HepG2 (cell line): ENCODE results near the gene AHCY. TPM values are rescaled to one million over a fixed set of nuclear protein-coding genes. Genes with fewer than 3 reads are reported as not detected.
A peak's percentile ranks its signal among the peaks of the same experiment; 100 is the strongest.

Source experiments
- ARHGAP35 ChIP-seq: sonication (generic); formaldehyde crosslinking; IDR thresholded peaks from 2 replicates; pipeline ENCODE4 v1.9.0; 2022; ENCODE audit warnings: mild to moderate bottlenecking, inconsistent platforms, moderate library complexity, missing genetic modification reagents, borderline replicate concordance
- ELF3 ChIP-seq: IDR thresholded peaks from 2 replicates; pipeline ENCODE4 v1.6.1; 2016; ENCODE audit warnings: missing genetic modification reagents, missing compliant biosample characterization
- EP300 ChIP-seq, 3 experiments: sonication (generic) in 1 of 3; formaldehyde crosslinking in 1 of 3; IDR thresholded peaks; 2 replicates each; pipeline versions ENCODE4 v1.5.1 to v1.6.1; 2011 to 2020; ENCODE audit warnings: low read depth in 2 of 3, low read length in 2 of 3, borderline replicate concordance in 1 of 3, improper control_type of control experiment in 1 of 3, mild to moderate bottlenecking in 1 of 3, missing genetic modification reagents in 1 of 3, moderate library complexity in 1 of 3
- FOXA3 ChIP-seq: IDR thresholded peaks from 2 replicates; pipeline ENCODE4 v1.6.1; 2016; ENCODE audit warnings: missing genetic modification reagents, missing compliant biosample characterization
- GPN1 ChIP-seq: sonication (generic); formaldehyde crosslinking; IDR thresholded peaks from 2 replicates; pipeline ENCODE4 v1.5.1; 2020; ENCODE audit warnings: missing genetic modification reagents, borderline replicate concordance
- MIER3 ChIP-seq: IDR thresholded peaks from 2 replicates; pipeline ENCODE4 v1.6.1; 2016; ENCODE audit warnings: missing compliant biosample characterization, borderline replicate concordance
- MTA1 ChIP-seq: sonication (generic); formaldehyde crosslinking; IDR thresholded peaks from 2 replicates; pipeline ENCODE4 v1.4.0; 2020; ENCODE audit warnings: missing genetic modification reagents, mild to moderate bottlenecking, borderline replicate concordance
- MXI1 ChIP-seq: IDR thresholded peaks from 3 replicates; pipeline ENCODE4 v1.6.1; 2012; ENCODE audit warnings: low read depth, low read length, inconsistent platforms, borderline replicate concordance
- NFIC ChIP-seq: IDR thresholded peaks from 2 replicates; pipeline ENCODE4 v1.6.1; 2012; ENCODE audit warnings: mild to moderate bottlenecking, low read length, inconsistent platforms
- NKX3-1 ChIP-seq: sonication (generic); formaldehyde crosslinking; IDR thresholded peaks from 2 replicates; pipeline ENCODE4 v1.5.0; 2020; ENCODE audit warnings: missing genetic modification reagents
- PLRG1 ChIP-seq: fragments of 450-650 bp; conservative IDR thresholded peaks from 2 replicates; pipeline ENCODE4 v1.6.1; 2016
- RFX1 ChIP-seq: fragments of 450-650 bp; IDR thresholded peaks from 2 replicates; pipeline ENCODE4 v1.6.1; 2017
- RORA ChIP-seq: sonication (generic); formaldehyde crosslinking; IDR thresholded peaks from 2 replicates; pipeline ENCODE4 v1.5.0; 2020; ENCODE audit warnings: mild to moderate bottlenecking, missing genetic modification reagents, moderate library complexity
- ZBTB7A ChIP-seq: sonication (generic); formaldehyde crosslinking; IDR thresholded peaks from 2 replicates; pipeline ENCODE4 v1.8.0; 2022; ENCODE audit warnings: mild to moderate bottlenecking, missing genetic modification reagents
- ZC3H13 ChIP-seq: sonication (generic); formaldehyde crosslinking; IDR thresholded peaks from 2 replicates; pipeline ENCODE4 v1.8.1; 2023; ENCODE audit warnings: mild to moderate bottlenecking, missing genetic modification reagents, moderate library complexity
- ZFY ChIP-seq: sonication (generic); formaldehyde crosslinking; IDR thresholded peaks from 2 replicates; pipeline ENCODE4 v1.4.0; 2020; ENCODE audit warnings: missing genetic modification reagents
- ZNF343 ChIP-seq: sonication (generic); formaldehyde crosslinking; IDR thresholded peaks from 2 replicates; pipeline ENCODE4 v1.4.0; 2020; ENCODE audit warnings: mild to moderate bottlenecking, missing genetic modification reagents
- ZNF496 ChIP-seq: sonication (generic); formaldehyde crosslinking; IDR thresholded peaks from 2 replicates; pipeline ENCODE4 v1.8.1; 2023; ENCODE audit warnings: mild to moderate bottlenecking, moderate library complexity, missing genetic modification reagents; ENCODE audit not compliant: insufficient replicate concordance
- ZNF775 ChIP-seq: sonication (generic); formaldehyde crosslinking; IDR thresholded peaks from 2 replicates; pipeline ENCODE4 v1.4.0; 2020; ENCODE audit warnings: missing genetic modification reagents, mild to moderate bottlenecking, moderate library complexity, borderline replicate concordance
- ZSCAN12 ChIP-seq: sonication (generic); formaldehyde crosslinking; IDR thresholded peaks from 2 replicates; pipeline ENCODE4 v1.9.0; 2021; ENCODE audit warnings: mild to moderate bottlenecking, missing genetic modification reagents
- polyA plus RNA-seq, 8 experiments: library from polyadenylated mRNA; depleted of rRNA in 3 of 8; stranded (reverse) in 7 of 8; unstranded in 1 of 8; fragments of >200 nt; fragmentation: Illumina TruSeq in 4 of 8; extraction: Trizol in 4 of 8; gene quantifications; 2 replicates each; pipeline versions ENCODE4 v1.2.1 to v1.2.3, GENCODE V29; 2011 to 2016; ENCODE audit warnings: low read depth in 4 of 8, missing spikeins in 1 of 8, mixed read lengths in 1 of 8; ENCODE audit not compliant: insufficient read depth in 1 of 8
- total RNA-seq, 5 experiments: library from RNA; depleted of rRNA; stranded (reverse); fragments of >200 nt; fragmentation: Illumina TruSeq; extraction: Trizol; gene quantifications; 2 replicates each; pipeline ENCODE4 v1.2.3, GENCODE V29; 2016; ENCODE audit warnings: low read depth in 1 of 5
- TF ChIP-seq, protein P1 (sequence below): sonication (generic); formaldehyde crosslinking; IDR thresholded peaks from 2 replicates; pipeline ENCODE4 v1.5.1; 2020; ENCODE audit warnings: missing genetic modification reagents, mild to moderate bottlenecking, borderline replicate concordance
- TF ChIP-seq, protein P2 (sequence below): IDR thresholded peaks from 2 replicates; pipeline ENCODE4 v1.6.1; 2016; ENCODE audit warnings: missing compliant biosample characterization, missing genetic modification reagents, borderline replicate concordance
- TF ChIP-seq, protein P3 (sequence below): sonication (generic); formaldehyde crosslinking; IDR thresholded peaks from 2 replicates; pipeline ENCODE4 v1.5.0; 2020; ENCODE audit warnings: mild to moderate bottlenecking, low read depth, missing genetic modification reagents, borderline replicate concordance
- TF ChIP-seq, protein P4 (sequence below): sonication (generic); formaldehyde crosslinking; IDR thresholded peaks from 2 replicates; pipeline ENCODE4 v1.4.0; 2020; ENCODE audit warnings: missing genetic modification reagents
- TF ChIP-seq, protein P5 (sequence below): sonication (generic); formaldehyde crosslinking; IDR thresholded peaks from 2 replicates; pipeline ENCODE4 v1.5.0; 2020; ENCODE audit warnings: missing genetic modification reagents, mild to moderate bottlenecking, borderline replicate concordance

Gene AHCY
- total and polyA plus RNA-seq, 2 of the 13 experiments (the other 11 are each of a cell fraction or from before 2014, with no cell fraction given) = 407 to 419 TPM

DNA sequence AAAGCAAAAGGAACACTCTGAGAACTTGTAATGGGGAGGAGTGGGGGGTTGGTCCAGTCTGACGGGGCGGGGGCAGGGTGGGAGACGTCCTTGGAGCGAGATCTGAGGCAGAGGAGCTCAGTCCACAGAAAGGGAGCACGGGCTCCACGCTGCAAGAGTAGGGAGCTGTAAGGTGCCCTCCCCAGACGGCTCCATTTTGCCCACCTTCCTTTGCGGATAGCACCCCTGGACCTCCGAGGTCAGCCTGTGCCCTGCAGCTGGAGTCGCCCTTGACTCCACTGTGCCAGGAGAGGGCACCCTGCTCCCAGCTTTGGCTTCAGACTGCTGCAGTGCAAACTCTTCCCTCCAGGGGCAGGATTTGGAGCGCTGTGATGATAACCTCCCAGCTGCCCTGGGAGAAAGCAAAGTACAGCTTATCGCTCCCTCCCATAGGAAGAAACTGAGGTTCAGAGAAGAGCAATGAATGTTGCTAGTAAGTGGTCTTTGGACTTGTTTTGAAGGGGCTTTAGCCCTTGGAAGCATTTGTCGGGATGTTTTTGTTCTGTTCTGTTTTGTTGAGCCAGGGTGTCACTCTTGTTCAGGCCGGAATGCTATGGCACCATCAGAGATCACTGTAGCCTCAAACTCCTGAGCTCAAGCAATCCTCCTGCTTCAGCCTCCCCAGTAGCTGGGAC is 9.5 kb upstream of the AHCY start (continued):
- TF ChIP-seq PLRG1 (no peak), ZBTB7A (CRISPR knock-in tag) (no peak; the same call in none of the 2 replicates), MIER3 (peak; percentile 82; the same call in 1 of the 2 replicates), RFX1 (no peak), ARHGAP35 (CRISPR knock-in tag) (no peak; the same call in 1 of the 2 replicates), MTA1 (CRISPR knock-in tag) (peak; percentile 80; the same call in 1 of the 2 replicates), ZFY (CRISPR knock-in tag) (peak; percentile 26; the same call in 1 of the 2 replicates), EP300 (IDR thresholded peaks at IDR 0.05; ENCODE audit: low read depth in 2 of 2, low read length in 2 of 2) (peak in 1 of 2 experiments; percentile 33; a peak in 2 of 4 replicates), EP300 (CRISPR knock-in tag; IDR thresholded peaks at IDR 0.05; ENCODE audit: borderline replicate concordance) (peak; percentile 52; the same call in 1 of the 2 replicates), ELF3 (CRISPR knock-in tag) (peak; percentile 90), GPN1 (CRISPR knock-in tag) (peak; percentile 42; the same call in 1 of the 2 replicates), MXI1 (peak; percentile 78; the same call in 1 of the 3 replicates), ZNF496 (no peak), ZNF343 (CRISPR knock-in tag) (peak; percentile 73), ZSCAN12 (no peak), ZNF775 (peak; percentile 77; the same call in 1 of the 2 replicates), NKX3-1 (no peak), NFIC (no peak), ZC3H13 (CRISPR knock-in tag) (no peak; the same call in 1 of the 2 replicates), FOXA3 (CRISPR knock-in tag) (peak; percentile 83), RORA (CRISPR knock-in tag) (no peak)
- TF ChIP-seq, protein P1, sequence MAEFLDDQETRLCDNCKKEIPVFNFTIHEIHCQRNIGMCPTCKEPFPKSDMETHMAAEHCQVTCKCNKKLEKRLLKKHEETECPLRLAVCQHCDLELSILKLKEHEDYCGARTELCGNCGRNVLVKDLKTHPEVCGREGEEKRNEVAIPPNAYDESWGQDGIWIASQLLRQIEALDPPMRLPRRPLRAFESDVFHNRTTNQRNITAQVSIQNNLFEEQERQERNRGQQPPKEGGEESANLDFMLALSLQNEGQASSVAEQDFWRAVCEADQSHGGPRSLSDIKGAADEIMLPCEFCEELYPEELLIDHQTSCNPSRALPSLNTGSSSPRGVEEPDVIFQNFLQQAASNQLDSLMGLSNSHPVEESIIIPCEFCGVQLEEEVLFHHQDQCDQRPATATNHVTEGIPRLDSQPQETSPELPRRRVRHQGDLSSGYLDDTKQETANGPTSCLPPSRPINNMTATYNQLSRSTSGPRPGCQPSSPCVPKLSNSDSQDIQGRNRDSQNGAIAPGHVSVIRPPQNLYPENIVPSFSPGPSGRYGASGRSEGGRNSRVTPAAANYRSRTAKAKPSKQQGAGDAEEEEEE = no peak; the same call in 1 of the 2 replicates
- TF ChIP-seq, protein P2, sequence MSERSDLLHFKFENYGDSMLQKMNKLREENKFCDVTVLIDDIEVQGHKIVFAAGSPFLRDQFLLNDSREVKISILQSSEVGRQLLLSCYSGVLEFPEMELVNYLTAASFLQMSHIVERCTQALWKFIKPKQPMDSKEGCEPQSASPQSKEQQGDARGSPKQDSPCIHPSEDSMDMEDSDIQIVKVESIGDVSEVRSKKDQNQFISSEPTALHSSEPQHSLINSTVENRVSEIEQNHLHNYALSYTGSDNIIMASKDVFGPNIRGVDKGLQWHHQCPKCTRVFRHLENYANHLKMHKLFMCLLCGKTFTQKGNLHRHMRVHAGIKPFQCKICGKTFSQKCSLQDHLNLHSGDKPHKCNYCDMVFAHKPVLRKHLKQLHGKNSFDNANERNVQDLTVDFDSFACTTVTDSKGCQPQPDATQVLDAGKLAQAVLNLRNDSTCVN (CRISPR knock-in tag) = peak; percentile 88; the same call in 1 of the 2 replicates
- TF ChIP-seq, protein P3, sequence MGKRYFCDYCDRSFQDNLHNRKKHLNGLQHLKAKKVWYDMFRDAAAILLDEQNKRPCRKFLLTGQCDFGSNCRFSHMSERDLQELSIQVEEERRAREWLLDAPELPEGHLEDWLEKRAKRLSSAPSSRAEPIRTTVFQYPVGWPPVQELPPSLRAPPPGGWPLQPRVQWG (CRISPR knock-in tag) = no peak
- TF ChIP-seq, protein P4, sequence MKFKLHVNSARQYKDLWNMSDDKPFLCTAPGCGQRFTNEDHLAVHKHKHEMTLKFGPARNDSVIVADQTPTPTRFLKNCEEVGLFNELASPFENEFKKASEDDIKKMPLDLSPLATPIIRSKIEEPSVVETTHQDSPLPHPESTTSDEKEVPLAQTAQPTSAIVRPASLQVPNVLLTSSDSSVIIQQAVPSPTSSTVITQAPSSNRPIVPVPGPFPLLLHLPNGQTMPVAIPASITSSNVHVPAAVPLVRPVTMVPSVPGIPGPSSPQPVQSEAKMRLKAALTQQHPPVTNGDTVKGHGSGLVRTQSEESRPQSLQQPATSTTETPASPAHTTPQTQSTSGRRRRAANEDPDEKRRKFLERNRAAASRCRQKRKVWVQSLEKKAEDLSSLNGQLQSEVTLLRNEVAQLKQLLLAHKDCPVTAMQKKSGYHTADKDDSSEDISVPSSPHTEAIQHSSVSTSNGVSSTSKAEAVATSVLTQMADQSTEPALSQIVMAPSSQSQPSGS (CRISPR knock-in tag) = peak; percentile 90; the same call in 1 of the 2 replicates
- TF ChIP-seq, protein P5, sequence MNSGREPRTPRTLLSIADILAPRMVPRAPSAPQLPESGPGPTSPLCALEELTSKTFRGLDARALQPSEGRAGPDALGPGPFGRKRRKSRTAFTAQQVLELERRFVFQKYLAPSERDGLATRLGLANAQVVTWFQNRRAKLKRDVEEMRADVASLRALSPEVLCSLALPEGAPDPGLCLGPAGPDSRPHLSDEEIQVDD (CRISPR knock-in tag) = no peak; the same call in 1 of the 2 replicates
